DOHH2 (cell line): ENCODE data around the gene CACNB4.

Experiments
- H3F3A ChIP-seq: fragments of 200-600 bp; sonication (generic), shearing (Covaris generic); 2 replicates; pipeline ENCODE4 v1.6.0; 2016; ENCODE audit warnings: antibody characterized with exemption, mild to moderate bottlenecking; ENCODE audit not compliant: control insufficient read depth, insufficient read depth
- H3K27ac ChIP-seq: fragments of 200-600 bp; sonication (generic); 2 replicates; pipeline ENCODE4 v1.5.1; 2014; ENCODE audit warnings: low read depth, mild to moderate bottlenecking, low read length, moderate library complexity
- H3K27me3 ChIP-seq: fragments of 200-600 bp; sonication (generic); 2 replicates; pipeline ENCODE4 v1.6.1; 2014; ENCODE audit warnings: mild to moderate bottlenecking, low read length, mixed read lengths; ENCODE audit not compliant: control insufficient read depth
- H3K36me3 ChIP-seq: fragments of 200-600 bp; sonication (generic); 2 replicates; pipeline ENCODE4 v1.6.1; 2014; ENCODE audit warnings: mild to moderate bottlenecking, low read length, moderate library complexity, mixed read lengths; ENCODE audit not compliant: control insufficient read depth
- H3K4me1 ChIP-seq: fragments of 200-600 bp; sonication (generic); 2 replicates; pipeline ENCODE4 v1.6.1; 2014; ENCODE audit warnings: mild to moderate bottlenecking, low read length, mixed read lengths; ENCODE audit not compliant: control insufficient read depth
- H3K4me2 ChIP-seq: fragments of 200-600 bp; sonication (generic); 2 replicates; pipeline ENCODE4 v1.6.0; 2014; ENCODE audit warnings: mild to moderate bottlenecking, low read length, moderate library complexity
- H3K4me3 ChIP-seq: fragments of 200-600 bp; sonication (generic); 2 replicates; pipeline ENCODE4 v1.5.1; 2014; ENCODE audit warnings: mild to moderate bottlenecking, low read length, mixed read lengths
- H3K79me2 ChIP-seq: fragments of 200-600 bp; sonication (generic); 2 replicates; pipeline ENCODE4 v1.6.1; 2014; ENCODE audit warnings: mild to moderate bottlenecking, low read length, mixed read lengths; ENCODE audit not compliant: control insufficient read depth
- H3K9me2 ChIP-seq: fragments of 200-600 bp; sonication (generic); replicated peaks from 2 replicates; pipeline ENCODE4 v1.6.1; 2014; ENCODE audit warnings: mild to moderate bottlenecking, low read length, mixed read lengths; ENCODE audit not compliant: control insufficient read depth
- H3K9me3 ChIP-seq: fragments of 200-600 bp; sonication (generic); 2 replicates; pipeline ENCODE4 v1.6.1; 2014; ENCODE audit warnings: antibody characterized with exemption, low read length, mixed read lengths; ENCODE audit not compliant: control insufficient read depth, insufficient read depth
- H4K20me1 ChIP-seq: fragments of 200-600 bp; sonication (generic); 2 replicates; pipeline ENCODE4 v1.6.0; 2014; ENCODE audit warnings: low read depth, mild to moderate bottlenecking, antibody characterized with exemption, low read length, moderate library complexity; ENCODE audit not compliant: control insufficient read depth, insufficient read depth
- CTCF ChIP-seq: fragments of 200-600 bp; sonication (generic); IDR thresholded peaks from one replicate; pipeline ENCODE4 v1.5.1; 2014; ENCODE audit warnings: antibody characterized with exemption, mild to moderate bottlenecking, low read depth, low read length; ENCODE audit not compliant: poor library complexity, severe bottlenecking
- EZH2phosphoT487 ChIP-seq: fragments of 200-600 bp; sonication (generic); IDR thresholded peaks from 2 replicates; pipeline ENCODE4 v1.6.1; 2017; ENCODE audit warnings: borderline replicate concordance, mild to moderate bottlenecking, antibody characterized with exemption, low read length, moderate library complexity, mixed read lengths

CACNB4 gene

GRCh38 chr2:151882786-151883445 is 215.9 kb downstream of the CACNB4 start:
- H3K79me2 ChIP-seq: no peaks in the 10 kb centered on the region
- no peaks in the 10 kb centered on the region for H3F3A ChIP-seq
- no peaks in the 10 kb centered on the region for H3K9me2 ChIP-seq
- no peak overlapping the region for H3K27ac ChIP-seq
- H3K4me3 ChIP-seq: no peak overlapping the region
- TF ChIP-seq CTCF (no peak), EZH2phosphoT487 (no peak)
- no peaks in the 10 kb centered on the region for H4K20me1 ChIP-seq
- no peaks in the 10 kb centered on the region for H3K9me3 ChIP-seq
- no peaks in the 10 kb centered on the region for H3K36me3 ChIP-seq
- H3K4me2 ChIP-seq: no peak overlapping the region
- H3K4me1 ChIP-seq: no peaks in the 10 kb centered on the region
- no peaks in the 10 kb centered on the region for H3K27me3 ChIP-seq

GRCh38 chr2:151881342-151881741 is 217.5 kb downstream of the CACNB4 start:
- H4K20me1 ChIP-seq: no peaks in the 10 kb centered on the region

GRCh38 chr2:151880586-151880985 is 218.3 kb downstream of the CACNB4 start:
- Histone ChIP-seq H3K27ac (no peak overlapping the region), H3K4me2 (no peak overlapping the region), H3K9me2 (no peaks in the 10 kb centered on the region), H3F3A (no peaks in the 10 kb centered on the region), H3K79me2 (no peaks in the 10 kb centered on the region), H3K4me1 (no peaks in the 10 kb centered on the region), H3K27me3 (no peaks in the 10 kb centered on the region), H3K9me3 (no peaks in the 10 kb centered on the region), H3K36me3 (no peaks in the 10 kb centered on the region), H4K20me1 (no peaks in the 10 kb centered on the region), H3K4me3 (no peak overlapping the region)
- TF ChIP-seq EZH2phosphoT487 (no peak), CTCF (no peak)

More at GRCh38 chr2:151881342-151881741, 217.5 kb downstream of the CACNB4 start:
- no peaks in the 10 kb centered on the region for H3K4me1 ChIP-seq
- no peaks in the 10 kb centered on the region for H3K9me2 ChIP-seq
- H3K27ac ChIP-seq: no peak overlapping the region
- no peaks in the 10 kb centered on the region for H3K79me2 ChIP-seq
- H3K4me2 ChIP-seq: no peak overlapping the region
- H3F3A ChIP-seq: no peaks in the 10 kb centered on the region
- no peaks in the 10 kb centered on the region for H3K36me3 ChIP-seq
- no peaks in the 10 kb centered on the region for H3K9me3 ChIP-seq
- H3K27me3 ChIP-seq: no peaks in the 10 kb centered on the region
- no peak overlapping the region for H3K4me3 ChIP-seq
- TF ChIP-seq CTCF: no peak
- TF ChIP-seq EZH2phosphoT487: no peak
